GM12873 (cell line): Measurements from ENCODE around the gene ARHGEF10L.

Experiments used
- TF ChIP-seq, protein P1 (sequence below): IDR thresholded peaks from 2 replicates; pipeline ENCODE4 v1.5.1; 2012; ENCODE audit warnings: low read depth, mild to moderate bottlenecking, moderate library complexity, low read length, control low read depth; ENCODE audit not compliant: insufficient read depth; ENCODE audit errors: missing control alignments

Gene ARHGEF10L

DNA sequence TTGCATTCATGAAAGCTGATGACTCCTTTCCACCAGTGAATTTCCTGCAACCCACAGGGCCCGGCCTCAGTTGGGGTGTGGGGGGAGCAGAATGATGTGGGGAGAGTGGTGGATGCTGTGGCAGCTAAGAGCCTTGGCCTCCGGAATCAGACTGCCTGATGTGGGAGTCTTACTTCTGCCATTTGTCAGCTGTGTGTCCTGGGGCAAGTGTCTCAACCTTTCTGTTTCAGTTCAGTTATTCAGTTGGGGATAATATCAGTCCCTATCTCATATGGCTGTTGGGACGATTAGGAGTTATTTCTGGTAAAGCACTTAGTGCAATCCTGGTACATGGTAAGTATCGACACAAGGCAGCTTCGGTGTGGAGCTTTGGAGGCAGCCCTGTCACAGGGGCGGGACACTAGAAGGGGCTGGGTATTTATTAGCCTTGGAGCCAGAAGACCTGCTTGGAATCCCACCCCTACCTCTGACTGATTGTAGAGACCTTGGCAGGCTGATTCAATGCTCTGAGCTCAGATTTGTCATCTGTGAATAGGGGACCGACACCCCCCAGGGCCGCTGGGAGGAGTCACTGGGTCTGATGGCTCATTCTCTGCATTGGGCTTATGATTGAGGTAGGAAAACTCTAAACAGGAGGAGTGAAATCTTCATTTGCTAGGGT is 19.6 kb downstream of the ARHGEF10L start:
- TF ChIP-seq, protein P1, sequence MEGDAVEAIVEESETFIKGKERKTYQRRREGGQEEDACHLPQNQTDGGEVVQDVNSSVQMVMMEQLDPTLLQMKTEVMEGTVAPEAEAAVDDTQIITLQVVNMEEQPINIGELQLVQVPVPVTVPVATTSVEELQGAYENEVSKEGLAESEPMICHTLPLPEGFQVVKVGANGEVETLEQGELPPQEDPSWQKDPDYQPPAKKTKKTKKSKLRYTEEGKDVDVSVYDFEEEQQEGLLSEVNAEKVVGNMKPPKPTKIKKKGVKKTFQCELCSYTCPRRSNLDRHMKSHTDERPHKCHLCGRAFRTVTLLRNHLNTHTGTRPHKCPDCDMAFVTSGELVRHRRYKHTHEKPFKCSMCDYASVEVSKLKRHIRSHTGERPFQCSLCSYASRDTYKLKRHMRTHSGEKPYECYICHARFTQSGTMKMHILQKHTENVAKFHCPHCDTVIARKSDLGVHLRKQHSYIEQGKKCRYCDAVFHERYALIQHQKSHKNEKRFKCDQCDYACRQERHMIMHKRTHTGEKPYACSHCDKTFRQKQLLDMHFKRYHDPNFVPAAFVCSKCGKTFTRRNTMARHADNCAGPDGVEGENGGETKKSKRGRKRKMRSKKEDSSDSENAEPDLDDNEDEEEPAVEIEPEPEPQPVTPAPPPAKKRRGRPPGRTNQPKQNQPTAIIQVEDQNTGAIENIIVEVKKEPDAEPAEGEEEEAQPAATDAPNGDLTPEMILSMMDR: no peak

DNA sequence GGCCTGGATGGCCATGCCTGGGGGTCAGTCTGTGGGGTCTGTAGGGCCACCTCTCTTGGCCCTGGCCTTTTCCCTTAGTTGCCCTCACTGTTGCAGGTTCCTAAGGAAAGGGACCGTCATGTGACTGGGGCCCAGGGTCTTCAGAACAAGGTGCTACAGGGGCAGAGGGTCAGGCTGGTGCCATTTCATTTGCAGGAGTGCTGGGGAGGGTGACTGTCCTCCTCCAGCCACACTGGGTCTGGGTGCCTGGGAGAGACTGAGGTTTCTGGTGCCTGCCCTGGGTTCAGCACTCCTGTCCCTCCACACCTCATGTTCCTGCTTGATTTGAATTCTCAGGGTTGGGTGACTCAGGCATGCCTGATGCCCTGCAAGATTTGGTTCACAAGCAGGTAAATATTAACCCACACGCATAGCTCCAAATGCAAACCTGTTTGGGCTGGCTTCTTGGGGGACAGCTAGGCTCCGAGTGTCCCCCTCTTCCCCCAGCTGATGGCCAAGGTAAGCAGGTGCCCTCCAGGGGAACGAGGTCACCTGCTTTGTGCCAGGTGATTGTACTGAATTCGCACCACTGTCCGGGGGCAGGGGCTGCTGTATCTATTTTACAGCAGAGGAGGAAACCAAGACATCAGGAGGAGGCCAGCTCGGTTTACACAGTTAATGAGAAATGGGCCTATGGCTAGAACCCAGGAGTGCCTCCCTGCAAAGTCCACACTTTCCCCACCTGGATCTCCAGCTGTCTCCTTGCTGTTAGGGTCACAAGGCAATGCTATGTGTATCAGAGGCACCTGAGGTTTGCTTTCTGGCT is 20.3 kb downstream of the ARHGEF10L start:
- TF ChIP-seq, protein P1: no peak

DNA sequence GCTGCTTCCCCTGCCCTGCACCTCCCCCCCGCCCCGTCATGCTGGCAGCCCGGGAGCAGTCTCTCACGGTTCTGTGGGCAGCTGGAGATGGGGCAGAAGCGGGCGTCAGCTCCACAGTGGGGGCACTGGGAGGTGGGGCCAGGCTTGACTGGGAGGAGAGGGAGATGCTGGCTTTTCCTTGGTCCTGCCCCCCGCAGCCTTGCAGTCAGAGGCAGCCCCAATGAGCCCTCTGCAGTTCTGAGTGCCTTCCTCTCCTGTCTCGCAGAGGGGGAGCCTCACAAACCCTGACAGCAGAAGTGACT is 21.7 kb downstream of the ARHGEF10L start:
- TF ChIP-seq, protein P1: no peak

DNA sequence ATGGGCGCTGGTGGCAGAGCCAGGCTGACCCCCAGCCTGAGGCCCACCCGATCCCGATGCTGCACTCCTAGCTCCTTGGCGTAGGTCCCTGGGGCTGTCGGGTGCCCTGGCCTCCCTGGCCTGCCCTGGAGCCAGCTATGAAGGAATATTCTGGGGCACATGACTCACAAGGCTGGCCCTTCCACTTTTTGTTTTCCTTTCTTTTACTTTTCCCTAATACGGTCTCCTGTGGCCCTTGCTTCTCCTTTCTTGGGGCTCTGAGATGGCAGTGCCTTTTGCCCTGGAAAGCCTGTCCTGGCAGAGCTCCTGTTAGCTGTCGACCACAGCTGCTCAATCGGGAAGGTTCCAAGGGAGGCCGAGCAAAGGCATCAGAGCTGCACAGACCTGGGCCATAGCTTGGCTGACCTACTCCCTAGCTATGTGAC is 22.1 kb downstream of the ARHGEF10L start:
- TF ChIP-seq, protein P1: no peak

DNA sequence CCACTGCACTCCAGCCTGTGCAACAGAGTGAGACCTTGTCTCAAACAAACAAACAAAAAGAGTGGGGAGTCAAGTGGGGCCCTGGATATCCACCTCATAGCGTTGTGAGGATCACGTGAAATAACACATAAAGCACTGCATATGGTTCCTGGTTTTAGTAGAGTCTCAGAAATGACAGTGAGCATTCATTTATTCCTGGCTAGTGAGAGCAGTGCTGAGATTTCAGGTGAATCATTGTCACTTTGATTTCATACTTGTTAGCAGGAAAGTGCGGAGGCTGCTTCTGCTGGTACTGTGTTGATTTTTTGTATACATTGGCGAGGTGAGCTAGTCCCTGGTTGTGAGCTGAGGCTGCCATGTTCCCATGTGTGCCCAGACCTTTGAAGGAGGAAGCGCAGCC is 22.9 kb downstream of the ARHGEF10L start:
- TF ChIP-seq, protein P1: no peak

DNA sequence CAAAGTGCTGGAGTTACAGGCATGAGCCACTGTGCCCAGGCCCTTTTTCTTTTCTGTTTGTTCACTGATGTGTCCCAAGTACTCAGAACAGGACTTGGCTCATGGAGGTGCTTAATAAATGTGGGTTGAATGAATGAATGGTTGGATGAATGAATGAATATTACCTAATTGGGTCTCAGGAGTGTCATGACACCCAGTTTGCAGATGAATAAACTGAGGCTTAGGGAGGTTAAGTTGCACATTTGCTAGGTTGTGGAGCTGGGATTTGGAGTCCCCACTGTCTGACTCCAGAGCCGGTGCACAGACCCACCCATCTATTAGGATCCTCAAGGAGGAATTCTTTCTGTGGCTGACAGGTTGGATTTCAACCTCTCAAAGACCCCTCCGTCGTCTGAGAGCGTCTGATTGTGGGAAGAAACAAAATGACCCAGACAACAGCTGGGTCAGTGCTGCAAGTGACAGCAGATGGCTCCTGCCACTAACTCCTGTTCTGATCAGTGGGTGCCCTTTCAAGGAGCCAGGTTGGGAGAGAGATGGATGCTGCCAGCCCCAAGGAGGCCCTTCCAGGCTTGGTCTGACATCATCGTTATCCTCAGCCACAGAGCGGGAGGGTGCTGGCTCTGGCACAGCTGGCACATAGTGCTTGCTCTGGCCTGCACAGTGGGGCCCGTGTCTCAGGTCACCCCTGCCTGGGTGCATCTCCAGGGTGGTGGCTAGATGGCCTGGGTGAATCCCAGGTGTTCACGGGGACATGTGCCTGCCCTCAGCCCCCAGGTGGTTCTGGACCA is 24.2 kb downstream of the ARHGEF10L start:
- TF ChIP-seq, protein P1: no peak
